ENCODE data around the gene CARD9. TPM values are rescaled to one million over a fixed set of nuclear protein-coding genes. Genes with fewer than 3 reads are reported as not detected.

The CARD9 gene
- total and polyA plus RNA-seq, 2 of the 8 experiments (the other 6 are each of a cell fraction or from before 2014, with no cell fraction given): 0.15 to 1.1 TPM

DNA sequence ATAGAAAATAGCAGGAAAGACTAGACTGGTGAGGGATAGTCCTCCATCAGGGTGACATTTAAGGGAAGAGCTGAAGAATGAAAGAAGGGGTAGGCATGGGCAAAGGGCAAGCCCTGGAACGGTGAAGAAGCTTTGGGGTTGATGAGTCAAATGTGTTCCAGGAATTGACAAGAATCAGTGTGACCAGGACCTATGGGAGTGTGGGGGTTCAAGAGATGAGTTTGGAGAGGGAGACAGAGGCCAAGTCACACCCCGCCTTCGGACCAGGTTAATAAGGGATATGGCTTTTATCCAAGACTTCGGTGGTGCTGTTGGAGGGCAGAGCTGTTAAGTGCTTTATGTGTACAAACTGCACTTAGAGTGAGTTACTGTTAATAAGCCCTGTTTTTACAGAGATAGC, 37.9 kb upstream of the CARD9 start (continued):
- TF ChIP-seq, protein P1, sequence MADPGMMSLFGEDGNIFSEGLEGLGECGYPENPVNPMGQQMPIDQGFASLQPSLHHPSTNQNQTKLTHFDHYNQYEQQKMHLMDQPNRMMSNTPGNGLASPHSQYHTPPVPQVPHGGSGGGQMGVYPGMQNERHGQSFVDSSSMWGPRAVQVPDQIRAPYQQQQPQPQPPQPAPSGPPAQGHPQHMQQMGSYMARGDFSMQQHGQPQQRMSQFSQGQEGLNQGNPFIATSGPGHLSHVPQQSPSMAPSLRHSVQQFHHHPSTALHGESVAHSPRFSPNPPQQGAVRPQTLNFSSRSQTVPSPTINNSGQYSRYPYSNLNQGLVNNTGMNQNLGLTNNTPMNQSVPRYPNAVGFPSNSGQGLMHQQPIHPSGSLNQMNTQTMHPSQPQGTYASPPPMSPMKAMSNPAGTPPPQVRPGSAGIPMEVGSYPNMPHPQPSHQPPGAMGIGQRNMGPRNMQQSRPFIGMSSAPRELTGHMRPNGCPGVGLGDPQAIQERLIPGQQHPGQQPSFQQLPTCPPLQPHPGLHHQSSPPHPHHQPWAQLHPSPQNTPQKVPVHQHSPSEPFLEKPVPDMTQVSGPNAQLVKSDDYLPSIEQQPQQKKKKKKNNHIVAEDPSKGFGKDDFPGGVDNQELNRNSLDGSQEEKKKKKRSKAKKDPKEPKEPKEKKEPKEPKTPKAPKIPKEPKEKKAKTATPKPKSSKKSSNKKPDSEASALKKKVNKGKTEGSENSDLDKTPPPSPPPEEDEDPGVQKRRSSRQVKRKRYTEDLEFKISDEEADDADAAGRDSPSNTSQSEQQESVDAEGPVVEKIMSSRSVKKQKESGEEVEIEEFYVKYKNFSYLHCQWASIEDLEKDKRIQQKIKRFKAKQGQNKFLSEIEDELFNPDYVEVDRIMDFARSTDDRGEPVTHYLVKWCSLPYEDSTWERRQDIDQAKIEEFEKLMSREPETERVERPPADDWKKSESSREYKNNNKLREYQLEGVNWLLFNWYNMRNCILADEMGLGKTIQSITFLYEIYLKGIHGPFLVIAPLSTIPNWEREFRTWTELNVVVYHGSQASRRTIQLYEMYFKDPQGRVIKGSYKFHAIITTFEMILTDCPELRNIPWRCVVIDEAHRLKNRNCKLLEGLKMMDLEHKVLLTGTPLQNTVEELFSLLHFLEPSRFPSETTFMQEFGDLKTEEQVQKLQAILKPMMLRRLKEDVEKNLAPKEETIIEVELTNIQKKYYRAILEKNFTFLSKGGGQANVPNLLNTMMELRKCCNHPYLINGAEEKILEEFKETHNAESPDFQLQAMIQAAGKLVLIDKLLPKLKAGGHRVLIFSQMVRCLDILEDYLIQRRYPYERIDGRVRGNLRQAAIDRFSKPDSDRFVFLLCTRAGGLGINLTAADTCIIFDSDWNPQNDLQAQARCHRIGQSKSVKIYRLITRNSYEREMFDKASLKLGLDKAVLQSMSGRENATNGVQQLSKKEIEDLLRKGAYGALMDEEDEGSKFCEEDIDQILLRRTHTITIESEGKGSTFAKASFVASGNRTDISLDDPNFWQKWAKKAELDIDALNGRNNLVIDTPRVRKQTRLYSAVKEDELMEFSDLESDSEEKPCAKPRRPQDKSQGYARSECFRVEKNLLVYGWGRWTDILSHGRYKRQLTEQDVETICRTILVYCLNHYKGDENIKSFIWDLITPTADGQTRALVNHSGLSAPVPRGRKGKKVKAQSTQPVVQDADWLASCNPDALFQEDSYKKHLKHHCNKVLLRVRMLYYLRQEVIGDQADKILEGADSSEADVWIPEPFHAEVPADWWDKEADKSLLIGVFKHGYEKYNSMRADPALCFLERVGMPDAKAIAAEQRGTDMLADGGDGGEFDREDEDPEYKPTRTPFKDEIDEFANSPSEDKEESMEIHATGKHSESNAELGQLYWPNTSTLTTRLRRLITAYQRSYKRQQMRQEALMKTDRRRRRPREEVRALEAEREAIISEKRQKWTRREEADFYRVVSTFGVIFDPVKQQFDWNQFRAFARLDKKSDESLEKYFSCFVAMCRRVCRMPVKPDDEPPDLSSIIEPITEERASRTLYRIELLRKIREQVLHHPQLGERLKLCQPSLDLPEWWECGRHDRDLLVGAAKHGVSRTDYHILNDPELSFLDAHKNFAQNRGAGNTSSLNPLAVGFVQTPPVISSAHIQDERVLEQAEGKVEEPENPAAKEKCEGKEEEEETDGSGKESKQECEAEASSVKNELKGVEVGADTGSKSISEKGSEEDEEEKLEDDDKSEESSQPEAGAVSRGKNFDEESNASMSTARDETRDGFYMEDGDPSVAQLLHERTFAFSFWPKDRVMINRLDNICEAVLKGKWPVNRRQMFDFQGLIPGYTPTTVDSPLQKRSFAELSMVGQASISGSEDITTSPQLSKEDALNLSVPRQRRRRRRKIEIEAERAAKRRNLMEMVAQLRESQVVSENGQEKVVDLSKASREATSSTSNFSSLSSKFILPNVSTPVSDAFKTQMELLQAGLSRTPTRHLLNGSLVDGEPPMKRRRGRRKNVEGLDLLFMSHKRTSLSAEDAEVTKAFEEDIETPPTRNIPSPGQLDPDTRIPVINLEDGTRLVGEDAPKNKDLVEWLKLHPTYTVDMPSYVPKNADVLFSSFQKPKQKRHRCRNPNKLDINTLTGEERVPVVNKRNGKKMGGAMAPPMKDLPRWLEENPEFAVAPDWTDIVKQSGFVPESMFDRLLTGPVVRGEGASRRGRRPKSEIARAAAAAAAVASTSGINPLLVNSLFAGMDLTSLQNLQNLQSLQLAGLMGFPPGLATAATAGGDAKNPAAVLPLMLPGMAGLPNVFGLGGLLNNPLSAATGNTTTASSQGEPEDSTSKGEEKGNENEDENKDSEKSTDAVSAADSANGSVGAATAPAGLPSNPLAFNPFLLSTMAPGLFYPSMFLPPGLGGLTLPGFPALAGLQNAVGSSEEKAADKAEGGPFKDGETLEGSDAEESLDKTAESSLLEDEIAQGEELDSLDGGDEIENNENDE (IDR thresholded peaks at IDR 0.05; ENCODE audit: insufficient replicate concordance, low read length): no peak
- TF ChIP-seq YY1 (IDR thresholded peaks at IDR 0.05; ENCODE audit: low read depth, low read length): no peak
